Osteoblast (primary cell): ENCODE measurements around the gene IPO11. TPM values are rescaled to one million over a fixed set of nuclear protein-coding genes. Genes with fewer than 3 reads are reported as not detected.

Experiments used
- DNase-seq: peaks from one replicate; pipeline ENCODE4 v3.0.0; 2011; ENCODE audit warnings: low spot score, mixed read lengths; ENCODE audit not compliant: insufficient read length; ENCODE audit errors: missing footprints
- H2AFZ ChIP-seq: 2 replicates; pipeline ENCODE4 v1.6.0; 2011; ENCODE audit warnings: mild to moderate bottlenecking, low read length
- H3K27ac ChIP-seq: 2 replicates; pipeline ENCODE4 v1.5.1; 2011; ENCODE audit warnings: mild to moderate bottlenecking, low read depth, low read length, moderate library complexity
- H3K27me3 ChIP-seq: 2 replicates; pipeline ENCODE4 v1.6.0; 2012; ENCODE audit warnings: mild to moderate bottlenecking, control low read depth, inconsistent platforms, low read length, moderate library complexity; ENCODE audit not compliant: insufficient read depth
- H3K36me3 ChIP-seq: 2 replicates; pipeline ENCODE4 v1.5.1; 2011; ENCODE audit warnings: mild to moderate bottlenecking, low read length, control low read depth, moderate library complexity; ENCODE audit not compliant: insufficient read depth
- H3K4me1 ChIP-seq: 2 replicates; pipeline ENCODE4 v1.5.1; 2011; ENCODE audit warnings: mild to moderate bottlenecking, low read length, control low read depth, moderate library complexity; ENCODE audit not compliant: insufficient read depth
- H3K4me2 ChIP-seq: 2 replicates; pipeline ENCODE4 v1.6.0; 2011; ENCODE audit warnings: mild to moderate bottlenecking, low read length; ENCODE audit not compliant: insufficient read depth
- H3K4me3 ChIP-seq: fragments of 200-600 bp; sonication (generic); 3 replicates; pipeline ENCODE4 v1.5.1; 2012; ENCODE audit warnings: mild to moderate bottlenecking, low read length, inconsistent platforms; ENCODE audit not compliant: insufficient read depth
- H3K79me2 ChIP-seq: 2 replicates; pipeline ENCODE4 v1.6.0; 2012; ENCODE audit warnings: mild to moderate bottlenecking, low read length, control low read depth, inconsistent platforms; ENCODE audit not compliant: insufficient read depth
- H3K9me3 ChIP-seq: 2 replicates; pipeline ENCODE4 v1.5.1; 2011; ENCODE audit warnings: low read depth, low read length, control low read depth
- H4K20me1 ChIP-seq: 2 replicates; pipeline ENCODE4 v1.6.0; 2012; ENCODE audit warnings: mild to moderate bottlenecking, low read length, control low read depth; ENCODE audit not compliant: insufficient read depth
- total RNA-seq: library from RNA; depleted of rRNA; stranded (reverse); fragments of >200 nt; gene quantifications from 2 replicates; pipeline ENCODE4 v1.2.3, GENCODE V29; 2012
- TF ChIP-seq, protein P1 (sequence below): IDR thresholded peaks from 2 replicates; pipeline ENCODE4 v1.5.1; 2011; ENCODE audit warnings: mild to moderate bottlenecking, low read depth, low read length, moderate library complexity; ENCODE audit errors: extremely low read depth

Gene IPO11
- total RNA-seq, 1 donor = 24.2 TPM

DNA sequence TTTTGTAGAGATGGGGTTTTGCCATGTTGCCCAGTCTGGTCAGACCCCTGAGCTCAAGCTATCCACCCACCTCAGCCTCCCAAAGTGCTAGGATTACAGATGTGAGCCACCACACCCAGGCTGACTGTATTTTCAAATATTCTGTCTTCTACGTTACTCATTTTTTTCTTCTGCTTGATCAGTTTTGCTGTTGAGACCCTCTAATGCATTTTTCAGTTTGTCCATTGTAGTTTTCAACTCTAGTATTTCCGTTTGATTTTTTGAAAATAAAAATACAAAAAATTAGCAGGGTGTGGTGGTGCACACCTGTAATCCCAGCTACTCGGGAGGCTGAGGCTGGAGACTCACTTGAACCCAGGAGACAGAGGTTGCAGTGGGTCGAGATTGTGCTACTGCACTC is 155.6 kb downstream of the IPO11 start:
- DNase-seq = no peak
- Histone ChIP-seq H3K4me2 (no peak overlapping the region), H3K27ac (no peak overlapping the region), H3K4me1 (no peaks in the 10 kb centered on the region), H3K4me3 (no peak overlapping the region), H4K20me1 (no peaks in the 10 kb centered on the region), H3K79me2 (no peaks in the 10 kb centered on the region), H3K27me3 (no peaks in the 10 kb centered on the region), H3K9me3 (no peaks in the 10 kb centered on the region), H3K36me3 (peaks cover 2% of the 10 kb centered on the region), H2AFZ (no peak overlapping the region)
- TF ChIP-seq, protein P1, sequence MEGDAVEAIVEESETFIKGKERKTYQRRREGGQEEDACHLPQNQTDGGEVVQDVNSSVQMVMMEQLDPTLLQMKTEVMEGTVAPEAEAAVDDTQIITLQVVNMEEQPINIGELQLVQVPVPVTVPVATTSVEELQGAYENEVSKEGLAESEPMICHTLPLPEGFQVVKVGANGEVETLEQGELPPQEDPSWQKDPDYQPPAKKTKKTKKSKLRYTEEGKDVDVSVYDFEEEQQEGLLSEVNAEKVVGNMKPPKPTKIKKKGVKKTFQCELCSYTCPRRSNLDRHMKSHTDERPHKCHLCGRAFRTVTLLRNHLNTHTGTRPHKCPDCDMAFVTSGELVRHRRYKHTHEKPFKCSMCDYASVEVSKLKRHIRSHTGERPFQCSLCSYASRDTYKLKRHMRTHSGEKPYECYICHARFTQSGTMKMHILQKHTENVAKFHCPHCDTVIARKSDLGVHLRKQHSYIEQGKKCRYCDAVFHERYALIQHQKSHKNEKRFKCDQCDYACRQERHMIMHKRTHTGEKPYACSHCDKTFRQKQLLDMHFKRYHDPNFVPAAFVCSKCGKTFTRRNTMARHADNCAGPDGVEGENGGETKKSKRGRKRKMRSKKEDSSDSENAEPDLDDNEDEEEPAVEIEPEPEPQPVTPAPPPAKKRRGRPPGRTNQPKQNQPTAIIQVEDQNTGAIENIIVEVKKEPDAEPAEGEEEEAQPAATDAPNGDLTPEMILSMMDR = no peak

DNA sequence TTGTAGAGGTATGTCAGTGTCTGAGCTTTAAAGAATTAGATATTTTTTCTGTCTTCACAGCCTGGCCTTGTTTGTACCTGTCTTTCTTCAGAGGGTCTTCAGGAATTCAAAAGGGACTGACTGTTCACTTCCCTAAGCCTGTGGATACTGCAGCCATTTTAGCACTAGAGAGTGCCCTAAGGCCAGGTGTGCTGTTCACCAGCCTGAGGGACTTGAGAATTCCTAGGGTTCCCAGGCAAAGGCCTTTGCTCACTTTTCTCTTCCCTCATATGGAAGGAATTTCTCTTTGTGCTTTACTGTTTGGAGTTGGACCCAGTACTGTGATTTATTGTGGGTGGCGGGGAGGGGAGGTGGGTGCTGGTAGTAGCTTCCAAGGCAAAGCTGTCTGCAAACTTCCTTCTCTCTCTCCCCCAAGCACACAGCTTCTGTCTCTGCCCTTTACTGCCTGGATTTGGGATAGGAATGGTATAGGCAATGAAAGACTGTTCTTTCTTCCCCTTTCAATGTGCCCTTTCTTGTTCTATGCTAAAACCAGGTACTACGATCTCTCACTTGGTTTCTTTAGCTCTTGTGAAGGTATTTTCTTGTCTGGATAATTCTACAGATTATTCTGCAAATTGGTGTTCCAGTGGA is 156.4 kb downstream of the IPO11 start:
- no peak overlapping the region for H3K27ac ChIP-seq
- H4K20me1 ChIP-seq = no peaks in the 10 kb centered on the region
- H3K36me3 ChIP-seq = peaks cover 2% of the 10 kb centered on the region
- TF ChIP-seq, protein P1 = no peak
- H3K4me2 ChIP-seq = no peak overlapping the region
- H3K79me2 ChIP-seq = no peaks in the 10 kb centered on the region
- H3K9me3 ChIP-seq = no peaks in the 10 kb centered on the region
- DNase-seq = no peak
- no peaks in the 10 kb centered on the region for H3K27me3 ChIP-seq
- H2AFZ ChIP-seq = no peak overlapping the region
- no peak overlapping the region for H3K4me3 ChIP-seq
- no peaks in the 10 kb centered on the region for H3K4me1 ChIP-seq

DNA sequence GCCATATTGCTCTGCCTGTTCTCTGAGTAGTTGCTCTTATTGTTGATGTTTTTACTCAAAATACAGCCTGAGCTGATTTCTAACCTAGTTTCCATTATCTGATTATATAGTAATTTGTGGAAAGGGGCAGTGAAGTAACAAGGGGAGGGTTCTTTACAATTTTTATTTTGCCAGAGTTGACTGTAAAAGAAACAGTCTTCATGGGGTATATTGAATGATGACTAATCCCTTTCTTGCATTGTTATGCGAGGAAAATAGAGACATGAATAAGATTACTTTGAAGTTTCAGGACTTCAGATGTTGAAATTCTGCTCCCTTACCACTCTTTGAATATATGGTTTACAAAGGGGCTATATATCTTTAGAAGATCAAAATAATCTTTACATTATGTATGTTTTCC is 156.9 kb downstream of the IPO11 start:
- no peak for DNase-seq
- Histone ChIP-seq H3K36me3 (peaks cover 2% of the 10 kb centered on the region), H4K20me1 (no peaks in the 10 kb centered on the region), H3K27me3 (no peaks in the 10 kb centered on the region), H3K79me2 (no peaks in the 10 kb centered on the region), H2AFZ (no peak overlapping the region), H3K4me3 (no peak overlapping the region), H3K4me1 (no peaks in the 10 kb centered on the region), H3K9me3 (no peaks in the 10 kb centered on the region), H3K4me2 (no peak overlapping the region), H3K27ac (no peak overlapping the region)
- TF ChIP-seq, protein P1 = no peak

DNA sequence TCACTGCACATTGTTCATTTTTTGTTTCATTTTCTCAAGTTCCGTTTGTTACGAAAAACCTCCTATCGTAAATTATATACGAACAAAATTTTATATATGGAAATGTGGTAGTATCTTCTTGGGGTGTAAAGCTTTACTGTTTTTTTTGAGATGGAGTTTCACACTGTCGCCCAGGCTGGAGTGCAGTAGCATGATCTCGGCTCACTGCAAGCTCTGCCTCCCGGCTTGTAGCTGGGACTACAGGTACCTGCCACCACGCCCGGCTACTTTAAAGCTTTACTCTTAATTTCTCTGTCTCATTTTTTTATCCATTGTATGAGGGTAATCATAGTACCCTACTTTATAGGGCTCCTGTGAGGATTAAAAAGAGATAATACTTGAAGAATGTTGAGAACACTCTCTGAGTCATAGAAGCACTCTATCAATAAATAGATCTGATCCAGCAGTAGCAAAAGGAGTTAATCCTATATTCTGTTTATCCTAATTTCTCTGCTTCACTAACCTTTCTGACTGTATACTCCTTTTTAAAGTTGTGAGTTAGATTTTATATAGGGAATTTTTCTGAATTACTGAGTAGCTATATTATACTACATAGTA is 160.5 kb downstream of the IPO11 start:
- Histone ChIP-seq H2AFZ (no peak overlapping the region), H3K4me2 (no peak overlapping the region), H3K36me3 (no peaks in the 10 kb centered on the region), H4K20me1 (no peaks in the 10 kb centered on the region), H3K9me3 (no peaks in the 10 kb centered on the region), H3K27me3 (no peaks in the 10 kb centered on the region), H3K4me1 (no peaks in the 10 kb centered on the region), H3K27ac (no peak overlapping the region), H3K4me3 (no peak overlapping the region), H3K79me2 (no peaks in the 10 kb centered on the region)
- DNase-seq = no peak
- TF ChIP-seq, protein P1 = no peak
